Gastrocnemius medialis (tissue), 4 donors: ENCODE data around the gene FADD. TPM values are rescaled to one million over a fixed set of nuclear protein-coding genes. Genes with fewer than 3 reads are reported as not detected.

Experiments
- ATAC-seq, 2 donors: fragments of 150-250 bp; one replicate each; pipeline ENCODE4 v1.9.1; 2016
- DNase-seq, 2 donors: peaks; one replicate each; pipeline ENCODE4 v3.0.0-alpha.2; 2019
- H3K27ac ChIP-seq, 4 donors: fragments of 200-600 bp; sonication (generic); 1 replicate in 1 of 4; 2 replicates in 3 of 4; pipeline ENCODE4 v1.5.1; 2016 to 2018; ENCODE audit warnings: mild to moderate bottlenecking in 2 of 4, moderate library complexity in 1 of 4
- H3K27me3 ChIP-seq, 3 donors: fragments of 200-600 bp; sonication (generic) in 2 of 3; 1 replicate in 1 of 3; 2 replicates in 2 of 3; pipeline versions ENCODE4 v1.5.1 to v1.6.0; 2016 to 2019; ENCODE audit warnings: mild to moderate bottlenecking in 1 of 3, moderate library complexity in 1 of 3
- H3K36me3 ChIP-seq, 2 donors: fragments of 200-600 bp; sonication (generic) in 1 of 2; one replicate each; pipeline ENCODE4 v1.5.1; 2017 to 2018
- H3K4me1 ChIP-seq, 2 donors: fragments of 200-600 bp; sonication (generic) in 1 of 2; one replicate each; pipeline ENCODE4 v1.5.1; 2016 to 2017; ENCODE audit warnings: mild to moderate bottlenecking in 2 of 2
- H3K4me3 ChIP-seq, 4 donors: fragments of 200-600 bp; sonication (generic) in 3 of 4; 1 replicate in 1 of 4; 2 replicates in 3 of 4; pipeline ENCODE4 v1.5.1; 2016 to 2019; ENCODE audit warnings: mild to moderate bottlenecking in 2 of 4
- H3K9me3 ChIP-seq, 3 donors: fragments of 200-600 bp; sonication (generic) in 2 of 3; 1 replicate in 1 of 3; 2 replicates in 2 of 3; pipeline ENCODE4 v1.5.1; 2016 to 2019
- CTCF ChIP-seq, 5 experiments: fragments of 450-650 bp in 3 of 5; fragments of 200-600 bp in 2 of 5; sonication (generic) in 2 of 5; IDR thresholded peaks in 4 of 5; conservative IDR thresholded peaks in 1 of 5; 1 replicate in 4 of 5; 2 replicates in 1 of 5; pipeline ENCODE4 v1.5.1; 2016 to 2019; ENCODE audit warnings: antibody characterized with exemption in 5 of 5, mild to moderate bottlenecking in 3 of 5, moderate library complexity in 3 of 5
- POLR2A ChIP-seq, 2 donors: fragments of 450-650 bp; IDR thresholded peaks; one replicate each; pipeline ENCODE4 v1.6.1; 2017; ENCODE audit warnings: antibody characterized with exemption in 2 of 2, mild to moderate bottlenecking in 2 of 2, moderate library complexity in 2 of 2
- in situ Hi-C, 4 donors: fragments of 200-750 bp; cut with MboI; loops; one replicate each; pipeline versions ENCODE4 v1.15.0 to v1.8.0; 2017; ENCODE audit warnings: low sequenced_read_pairs in 4 of 4
- intact Hi-C: fragments of 100-400 bp; cut with DNase I; formaldehyde crosslinking; loops from one replicate; pipeline ENCODE4 v1.15.1; 2023; ENCODE audit warnings: low total_unique reads
- total RNA-seq, 4 donors: library from RNA; depleted of rRNA; stranded (reverse); fragments of >200 nt; gene quantifications; one replicate each; pipeline versions ENCODE4 v1.1.0 to v1.2.3, GENCODE V29; 2016

The FADD gene
- total RNA-seq, 4 donors from 2014 or later: 6.9 to 17.3 (median 10.4) TPM

GRCh38 chr11:70158757-70159389 is 44.2 kb upstream of the FADD start:
- H3K36me3 ChIP-seq: no peaks in the 10 kb centered on the region
- TF ChIP-seq CTCF (IDR thresholded peaks at IDR 0.05 in 4 of 5, conservative IDR thresholded peaks at IDR 0.05 in 1 of 5) (no peak), POLR2A (IDR thresholded peaks at IDR 0.05) (no peak)
- no peak overlapping the region for H3K27ac ChIP-seq
- H3K27me3 ChIP-seq: peaks cover 0 to 3% (median 0%) of the 10 kb centered on the region in 3 donors
- no peaks in the 10 kb centered on the region for H3K4me1 ChIP-seq
- intact Hi-C loops (no loop called here), in situ Hi-C loops (no loop called here)
- no peak for DNase-seq
- no peak for ATAC-seq
- no peak overlapping the region for H3K4me3 ChIP-seq
- no peaks in the 10 kb centered on the region for H3K9me3 ChIP-seq

- TF ChIP-seq POLR2A (IDR thresholded peaks at IDR 0.05) (no peak), CTCF (IDR thresholded peaks at IDR 0.05 in 4 of 5, conservative IDR thresholded peaks at IDR 0.05 in 1 of 5) (no peak)
- ATAC-seq: no peak
- no peak for DNase-seq
- Histone ChIP-seq H3K9me3 (no peaks in the 10 kb centered on the region), H3K4me1 (no peaks in the 10 kb centered on the region), H3K27me3 (peaks cover 0 to 3% (median 0%) of the 10 kb centered on the region in 3 donors), H3K4me3 (no peak overlapping the region), H3K27ac (no peak overlapping the region), H3K36me3 (no peaks in the 10 kb centered on the region)
- in situ Hi-C loops (no loop called here), intact Hi-C loops (no loop called here)
Measured at GRCh38 chr11:70159627-70160570, 43.2 kb upstream of the FADD start.

- no peaks in the 10 kb centered on the region for H3K36me3 ChIP-seq
- H3K4me1 ChIP-seq: no peaks in the 10 kb centered on the region
- peaks cover 0 to 3% (median 2%) of the 10 kb centered on the region in 3 donors for H3K27me3 ChIP-seq
- TF ChIP-seq POLR2A (IDR thresholded peaks at IDR 0.05) (no peak), CTCF (IDR thresholded peaks at IDR 0.05 in 4 of 5, conservative IDR thresholded peaks at IDR 0.05 in 1 of 5) (no peak)
- H3K27ac ChIP-seq: no peak overlapping the region
- no peak for ATAC-seq
- H3K4me3 ChIP-seq: no peak overlapping the region
- no peaks in the 10 kb centered on the region for H3K9me3 ChIP-seq
- in situ Hi-C loops (no loop called here), intact Hi-C loops (no loop called here)
- no peak for DNase-seq
Measured at GRCh38 chr11:70161043-70161625, 42.0 kb upstream of the FADD start.

GRCh38 chr11:70164705-70165104 is 38.4 kb upstream of the FADD start:
- ATAC-seq (no peak), DNase-seq (no peak)
- H3K9me3 ChIP-seq: no peaks in the 10 kb centered on the region
- H3K36me3 ChIP-seq: no peaks in the 10 kb centered on the region
- TF ChIP-seq POLR2A (IDR thresholded peaks at IDR 0.05): no peak
- no peak for TF ChIP-seq CTCF (IDR thresholded peaks at IDR 0.05 in 4 of 5, conservative IDR thresholded peaks at IDR 0.05 in 1 of 5)
- H3K4me3 ChIP-seq: no peak overlapping the region
- in situ Hi-C loops: no loop called here
- no peaks in the 10 kb centered on the region for H3K4me1 ChIP-seq
- no peak overlapping the region for H3K27ac ChIP-seq
- intact Hi-C loops: no loop called here
- peaks cover 2 to 3% (median 3%) of the 10 kb centered on the region in 3 donors for H3K27me3 ChIP-seq
